Lower leg skin (tissue), 4 donors: ENCODE data around the gene LEPROT. TPM values are rescaled to one million over a fixed set of nuclear protein-coding genes. Genes with fewer than 3 reads are reported as not detected.

Source experiments
- DNase-seq, 2 donors: peaks; one replicate each; pipeline ENCODE4 v3.0.0-alpha.2; 2019; ENCODE audit warnings: low spot score in 2 of 2
- H3K4me3 ChIP-seq: fragments of 200-600 bp; sonication (generic); 2 replicates; pipeline ENCODE4 v1.5.1; 2017; ENCODE audit warnings: mild to moderate bottlenecking, low read depth; ENCODE audit not compliant: poor library complexity, severe bottlenecking
- POLR2A ChIP-seq, 2 donors: fragments of 450-650 bp; IDR thresholded peaks; one replicate each; pipeline ENCODE4 v1.6.1; 2016 to 2017; ENCODE audit warnings: antibody characterized with exemption in 2 of 2, mild to moderate bottlenecking in 1 of 2, moderate library complexity in 1 of 2
- WGBS, 2 donors: methylation state at CpG; one replicate each; pipeline ENCODE4 v1.1.5; 2018; 5-methylcytosine and 5-hydroxymethylcytosine counted together
- intact Hi-C: fragments of 100-400 bp; cut with DNase I; formaldehyde crosslinking; loops from one replicate; pipeline ENCODE4 v1.15.0; 2023; ENCODE audit warnings: low total_unique reads
- total RNA-seq, 4 donors: library from RNA; depleted of rRNA; stranded (reverse); fragments of >200 nt; gene quantifications; one replicate each; pipeline ENCODE4 v1.1.0, GENCODE V29; 2016
- TF ChIP-seq, protein P1 (sequence below), 3 donors: fragments of 450-650 bp; IDR thresholded peaks; one replicate each; pipeline ENCODE4 v1.5.1; 2016; ENCODE audit warnings: antibody characterized with exemption in 3 of 3, mild to moderate bottlenecking in 3 of 3, moderate library complexity in 2 of 3

LEPROT gene
- total RNA-seq, 4 donors from 2014 or later, result 28.5 to 49.2 (median 32.3) TPM

DNA sequence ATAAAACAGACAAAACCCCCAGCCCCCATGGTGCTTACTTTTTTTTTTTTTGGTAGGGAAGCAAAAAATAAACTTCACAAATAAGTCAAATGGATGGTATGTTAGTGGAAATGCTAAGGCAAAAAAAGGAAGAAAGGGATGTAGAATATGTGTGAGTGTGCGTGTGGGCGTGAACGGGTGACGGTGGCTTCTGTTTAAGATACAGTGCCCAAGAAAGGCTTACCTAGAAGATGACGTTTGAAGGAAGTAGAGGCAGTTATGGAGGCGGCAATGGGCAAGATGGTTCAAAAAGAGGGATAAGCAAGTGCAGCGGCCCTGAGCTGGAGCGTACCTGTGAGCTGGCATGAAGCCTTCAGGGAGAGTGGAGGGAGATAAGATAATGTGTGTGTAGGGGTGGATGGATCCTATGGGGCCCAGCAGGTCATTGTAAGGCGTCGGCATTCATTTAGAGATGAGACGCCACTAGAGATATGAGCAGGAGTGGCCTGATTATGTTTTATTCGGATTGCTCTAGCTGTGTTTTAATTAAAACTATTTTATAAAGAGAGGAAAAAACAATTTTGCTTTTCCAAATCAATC lies 19.9 kb downstream of the LEPROT start:
- H3K4me3 ChIP-seq, result no peak overlapping the region
- WGBS, 2 donors, result 87 to 88% methylated on average over 12 of the region's 12 CpGs
- TF ChIP-seq, protein P1, sequence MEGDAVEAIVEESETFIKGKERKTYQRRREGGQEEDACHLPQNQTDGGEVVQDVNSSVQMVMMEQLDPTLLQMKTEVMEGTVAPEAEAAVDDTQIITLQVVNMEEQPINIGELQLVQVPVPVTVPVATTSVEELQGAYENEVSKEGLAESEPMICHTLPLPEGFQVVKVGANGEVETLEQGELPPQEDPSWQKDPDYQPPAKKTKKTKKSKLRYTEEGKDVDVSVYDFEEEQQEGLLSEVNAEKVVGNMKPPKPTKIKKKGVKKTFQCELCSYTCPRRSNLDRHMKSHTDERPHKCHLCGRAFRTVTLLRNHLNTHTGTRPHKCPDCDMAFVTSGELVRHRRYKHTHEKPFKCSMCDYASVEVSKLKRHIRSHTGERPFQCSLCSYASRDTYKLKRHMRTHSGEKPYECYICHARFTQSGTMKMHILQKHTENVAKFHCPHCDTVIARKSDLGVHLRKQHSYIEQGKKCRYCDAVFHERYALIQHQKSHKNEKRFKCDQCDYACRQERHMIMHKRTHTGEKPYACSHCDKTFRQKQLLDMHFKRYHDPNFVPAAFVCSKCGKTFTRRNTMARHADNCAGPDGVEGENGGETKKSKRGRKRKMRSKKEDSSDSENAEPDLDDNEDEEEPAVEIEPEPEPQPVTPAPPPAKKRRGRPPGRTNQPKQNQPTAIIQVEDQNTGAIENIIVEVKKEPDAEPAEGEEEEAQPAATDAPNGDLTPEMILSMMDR (IDR thresholded peaks at IDR 0.05), result no peak
- no peak for TF ChIP-seq POLR2A (IDR thresholded peaks at IDR 0.05)
- no peak for DNase-seq
- intact Hi-C loops, result no loop called here

DNA sequence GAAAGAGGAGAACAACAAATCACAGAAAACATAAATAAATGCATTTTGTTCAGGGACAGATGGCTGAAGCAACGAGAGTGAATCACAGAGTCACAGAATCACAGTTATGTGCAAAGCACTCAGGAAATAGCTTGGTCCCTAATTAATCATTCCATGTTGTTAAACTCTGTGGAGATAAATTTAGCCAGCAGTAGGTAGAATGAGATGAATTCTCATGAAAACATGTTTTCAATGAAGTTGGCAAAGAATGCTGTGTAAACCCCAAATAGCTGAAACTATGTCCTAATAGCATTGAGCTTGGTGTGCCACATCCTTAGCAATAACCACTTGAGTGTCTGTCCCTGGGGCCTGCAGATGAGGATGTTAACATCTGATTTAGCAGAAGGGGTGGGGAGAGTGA lies 20.4 kb downstream of the LEPROT start:
- WGBS, 2 donors, result 56 to 74% methylated on average over 1 of the region's 1 CpG
- TF ChIP-seq, protein P1 (IDR thresholded peaks at IDR 0.05), result no peak
- no peak for TF ChIP-seq POLR2A (IDR thresholded peaks at IDR 0.05)
- intact Hi-C loops, result no loop called here
- DNase-seq, result no peak
- H3K4me3 ChIP-seq, result no peak overlapping the region

DNA sequence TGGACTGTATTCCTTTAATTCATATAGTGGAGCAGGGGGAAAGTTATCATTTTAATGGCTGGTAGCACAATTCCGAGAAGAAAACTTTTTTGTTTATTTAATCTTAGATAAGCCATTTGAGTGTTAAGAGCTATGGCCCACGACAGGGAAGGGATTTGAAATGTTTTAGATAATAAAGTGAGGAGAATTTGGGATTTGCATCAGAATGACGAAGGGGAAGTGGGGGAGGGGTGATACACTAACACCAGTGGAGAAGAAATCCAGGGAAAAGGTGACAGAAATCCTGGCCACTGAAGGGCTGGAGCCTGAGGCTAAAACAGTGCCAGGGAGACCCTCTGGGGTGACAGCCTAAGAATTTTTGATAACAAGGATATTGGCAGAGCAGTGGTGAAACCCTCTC lies 21.0 kb downstream of the LEPROT start:
- DNase-seq, result no peak
- TF ChIP-seq, protein P1 (IDR thresholded peaks at IDR 0.05), result no peak
- no peak for TF ChIP-seq POLR2A (IDR thresholded peaks at IDR 0.05)
- H3K4me3 ChIP-seq, result no peak overlapping the region
- 73 to 87% methylated on average over 3 of the region's 3 CpGs for WGBS, 2 donors
- intact Hi-C loops, result no loop called here

DNA sequence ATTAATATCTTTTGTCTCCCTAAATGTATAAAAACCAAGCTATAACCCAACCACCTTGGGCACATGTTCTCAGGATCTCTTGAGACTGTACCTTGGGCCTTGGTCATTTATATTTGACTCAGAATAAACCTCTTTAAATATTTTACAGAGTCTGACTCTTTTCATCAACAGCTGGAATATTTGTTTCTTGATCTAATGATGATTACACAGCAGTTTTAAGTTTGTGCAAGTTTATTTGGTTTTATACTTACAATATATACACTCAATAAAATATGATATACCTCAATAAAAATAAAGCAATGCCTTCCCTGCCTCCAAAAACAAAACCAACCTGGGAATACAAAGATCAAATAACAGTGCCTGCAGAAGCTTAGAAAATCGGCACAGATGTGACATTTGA lies 22.0 kb downstream of the LEPROT start:
- TF ChIP-seq, protein P1 (IDR thresholded peaks at IDR 0.05), result no peak
- no peak for TF ChIP-seq POLR2A (IDR thresholded peaks at IDR 0.05)
- 81 to 93% methylated on average over 1 of the region's 1 CpG for WGBS, 2 donors

DNA sequence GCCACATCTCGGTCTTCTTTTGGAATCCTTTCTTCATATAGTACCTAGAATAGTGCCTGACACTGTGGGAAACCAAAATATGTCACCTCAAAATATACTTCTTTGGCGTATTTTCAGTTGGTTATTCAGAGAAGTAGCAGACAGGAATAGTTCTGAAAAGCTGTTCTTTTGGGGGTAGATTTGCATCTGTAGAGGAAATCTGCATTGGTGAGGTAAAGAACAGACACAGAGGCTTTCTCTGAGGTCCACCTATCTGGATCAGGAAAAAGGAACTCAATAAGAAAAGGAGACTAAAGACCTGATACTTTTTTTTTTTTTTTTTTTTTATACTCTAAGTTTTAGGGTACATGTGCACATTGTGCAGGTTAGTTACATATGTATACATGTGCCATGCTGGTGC lies 23.2 kb downstream of the LEPROT start:
- WGBS, 2 donors, result 88 to 93% methylated on average over 2 of the region's 2 CpGs
- H3K4me3 ChIP-seq, result no peak overlapping the region
- intact Hi-C loops, result no loop called here
- DNase-seq, result no peak
- TF ChIP-seq POLR2A (IDR thresholded peaks at IDR 0.05), result no peak
- TF ChIP-seq, protein P1 (IDR thresholded peaks at IDR 0.05), result no peak

More for the DNA sequence above, 22.0 kb downstream of the LEPROT start:
- no peak overlapping the region for H3K4me3 ChIP-seq
- intact Hi-C loops, result no loop called here
- DNase-seq, result no peak

DNA sequence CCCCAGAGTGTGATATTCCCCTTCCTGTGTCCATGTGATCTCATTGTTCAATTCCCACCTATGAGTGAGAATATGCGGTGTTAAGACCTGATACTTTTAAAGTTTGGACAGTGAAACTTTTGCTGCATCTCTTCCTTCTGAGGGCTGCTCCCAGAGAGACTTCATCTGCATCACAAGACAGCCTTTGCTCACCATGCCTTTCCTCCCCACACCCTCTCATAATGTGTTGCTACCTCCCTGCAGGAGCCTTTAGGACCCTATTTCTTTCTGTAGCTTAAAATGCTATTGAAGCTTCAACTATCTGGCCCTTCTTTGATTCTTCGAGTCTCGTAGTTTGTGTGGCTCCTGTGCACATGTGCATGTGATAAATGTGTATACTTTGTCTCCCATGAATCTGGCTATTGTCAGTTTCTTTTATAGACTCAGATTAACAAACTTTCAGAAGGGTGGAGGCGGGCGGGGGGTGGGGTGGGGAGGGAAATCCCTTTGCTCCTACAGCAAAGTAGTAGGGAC lies 23.7 kb downstream of the LEPROT start:
- H3K4me3 ChIP-seq, result no peak overlapping the region
- TF ChIP-seq, protein P1 (IDR thresholded peaks at IDR 0.05), result no peak
- no peak for TF ChIP-seq POLR2A (IDR thresholded peaks at IDR 0.05)
- 72 to 83% methylated on average over 5 of the region's 5 CpGs for whole genome bisulfite sequencing, 2 donors
- no peak for DNase-seq
- intact Hi-C loops, result no loop called here
